ENCODE data around the gene SYNM.

SYNM gene

DNA sequence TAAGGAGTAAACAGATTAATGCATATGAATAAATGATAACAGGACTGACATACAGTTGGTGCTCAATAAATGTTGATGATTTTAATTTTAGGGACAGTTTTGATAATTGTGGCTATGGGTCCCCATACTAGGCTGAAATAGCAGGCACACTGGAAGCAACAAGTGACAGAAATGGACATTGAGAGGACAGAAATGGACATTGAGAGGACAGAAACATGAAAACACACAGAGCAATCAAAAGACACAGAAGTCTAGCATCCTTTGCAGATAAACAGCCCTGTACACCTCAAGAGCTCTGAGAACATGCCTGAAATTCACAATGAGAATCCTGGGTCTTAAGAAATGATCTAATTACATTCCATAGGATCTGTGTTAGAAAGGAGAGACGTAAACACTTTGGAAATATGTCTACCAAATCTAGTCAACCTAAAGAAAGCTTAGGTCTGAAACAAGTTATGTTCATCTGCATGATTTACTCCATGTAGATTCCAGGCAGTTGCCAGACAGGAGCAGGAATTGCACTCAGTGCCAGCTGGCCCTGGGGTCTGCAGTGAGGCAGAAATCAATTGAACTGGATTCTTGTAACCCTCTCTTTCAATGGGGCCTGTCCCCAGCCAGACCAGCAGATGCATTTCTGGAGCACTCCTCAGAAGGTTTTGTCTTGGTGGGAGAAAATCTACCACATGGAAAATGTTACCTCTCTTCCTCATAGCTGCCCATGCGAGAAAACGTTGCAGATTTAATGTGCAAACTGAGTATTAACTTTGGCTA, 60.3 kb downstream of the SYNM start:
- DNase-seq, result no peak

GRCh38 chr15:99165956-99166689, 61.2 kb downstream of the SYNM start:
- DNase-seq, result no peak

DNA sequence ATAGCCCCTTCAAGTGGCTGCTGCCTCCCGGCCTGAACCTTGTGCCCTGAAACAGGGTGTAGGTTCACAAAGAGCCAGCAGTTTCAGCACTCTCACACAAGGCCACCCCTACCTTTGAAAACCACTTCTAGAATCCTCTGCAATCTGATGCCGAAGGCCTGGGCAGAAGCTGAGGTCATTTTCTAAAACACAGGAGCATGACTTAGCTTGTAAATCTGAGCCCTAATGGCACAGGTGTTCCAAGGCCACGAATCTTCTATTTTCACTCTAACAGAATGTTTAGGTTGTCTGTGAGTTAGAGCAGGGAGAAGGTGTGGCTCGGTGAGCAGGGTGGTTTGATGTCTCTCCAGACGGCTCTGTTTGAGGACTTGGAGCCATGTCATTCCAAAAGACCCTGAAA, 62.3 kb downstream of the SYNM start:
- no peak for DNase-seq

DNA sequence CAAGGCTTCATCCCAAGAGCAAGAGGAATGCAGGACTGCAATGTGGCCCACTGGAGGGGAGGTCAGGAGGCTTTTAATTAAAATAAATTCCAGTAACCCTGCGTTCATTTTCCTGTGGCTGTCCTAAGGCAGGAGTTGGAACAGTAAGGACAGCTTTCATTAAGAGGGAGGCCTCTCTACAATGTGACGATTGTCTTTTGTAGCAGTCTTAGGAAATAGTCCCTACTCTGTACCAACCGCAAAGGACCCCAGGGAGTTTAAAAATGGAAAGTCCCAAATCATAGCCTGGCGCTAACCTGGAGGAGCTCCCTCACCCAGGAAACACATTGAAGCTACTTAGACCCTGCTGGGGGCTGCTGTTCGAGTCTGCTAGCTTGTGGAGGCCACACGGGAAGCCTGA, 62.8 kb downstream of the SYNM start:
- no peak for DNase-seq

GRCh38 chr15:99168601-99169580, 64.0 kb downstream of the SYNM start:
- no peak for DNase-seq

GRCh38 chr15:99169769-99170311, 65.0 kb downstream of the SYNM start:
- peak in 2 of 56 donors; percentile 21 to 28 for DNase-seq

DNA sequence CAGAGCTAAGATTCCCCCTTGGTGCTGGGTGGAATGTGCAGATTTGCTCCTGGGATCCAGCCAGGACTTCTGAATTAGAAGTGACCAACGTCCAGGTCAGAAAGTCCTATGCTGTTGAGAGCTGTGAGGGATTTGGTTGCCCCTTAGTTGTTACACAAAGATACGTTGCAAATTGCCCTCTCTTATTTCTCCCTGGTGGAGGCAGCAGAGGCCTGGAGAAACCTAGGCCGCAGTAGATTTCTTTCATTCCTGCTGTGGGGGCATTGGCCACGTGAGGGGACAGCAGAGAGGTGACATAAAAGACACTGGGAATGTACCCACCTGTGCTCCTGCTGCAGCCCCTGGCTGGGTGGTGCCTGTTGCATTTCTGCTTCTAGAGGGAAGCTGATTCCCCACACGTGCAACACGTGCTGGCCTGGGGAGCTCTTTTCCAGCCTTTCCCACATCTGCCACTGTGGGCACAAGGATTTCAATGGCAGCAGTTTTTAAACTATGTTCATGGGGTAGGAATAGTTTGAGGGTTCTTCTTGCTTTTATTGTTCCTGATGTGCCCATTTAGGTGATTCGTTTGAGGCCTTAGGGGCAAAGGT, 65.7 kb downstream of the SYNM start:
- no peak for DNase-seq

- DNase-seq, result no peak
Measured at GRCh38 chr15:99172171-99172570, 67.3 kb downstream of the SYNM start.

DNA sequence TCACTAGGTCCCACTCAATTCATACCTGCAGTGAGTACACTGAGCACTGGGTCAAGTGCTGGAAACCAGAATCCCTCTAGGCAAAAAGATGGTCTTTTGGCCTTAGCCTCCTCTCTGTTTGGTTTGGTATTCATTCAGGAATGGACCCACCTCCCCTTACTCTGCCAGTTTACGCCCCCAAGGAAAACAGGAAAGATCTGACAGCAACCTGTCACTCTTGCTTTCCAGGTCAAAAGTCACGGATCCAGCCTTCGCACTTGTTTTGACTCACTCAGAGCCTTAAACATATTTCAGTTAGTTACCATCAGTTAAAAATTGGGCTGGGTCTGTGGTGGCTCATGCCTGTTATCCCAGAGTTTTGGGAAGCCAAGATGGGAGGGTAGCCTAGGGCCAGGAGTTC, 68.1 kb downstream of the SYNM start:
- no peak for DNase-seq

GRCh38 chr15:99174567-99175395, 69.9 kb downstream of the SYNM start:
- no peak for DNase-seq

DNA sequence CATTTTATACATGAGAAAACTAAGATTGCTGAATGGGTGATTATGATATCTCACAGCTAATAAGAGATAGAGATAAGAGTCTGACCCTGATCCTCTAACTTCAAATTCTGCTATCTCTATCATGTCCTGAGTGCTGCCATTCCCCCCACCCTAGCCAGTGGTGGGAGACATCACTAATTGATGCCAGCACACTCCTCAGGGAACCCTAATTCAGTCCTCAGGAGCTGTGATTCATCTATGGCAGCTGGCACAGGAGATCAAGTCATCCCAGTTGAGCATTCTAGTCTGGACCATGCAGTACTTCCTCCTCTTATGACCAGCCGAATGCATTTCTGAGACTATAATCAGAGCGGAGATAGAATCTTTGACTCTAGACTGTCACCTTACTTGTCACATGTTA, 71.9 kb downstream of the SYNM start:
- DNase-seq, result no peak

- no peak for DNase-seq
Measured at GRCh38 chr15:99177679-99178078, 72.8 kb downstream of the SYNM start.

DNA sequence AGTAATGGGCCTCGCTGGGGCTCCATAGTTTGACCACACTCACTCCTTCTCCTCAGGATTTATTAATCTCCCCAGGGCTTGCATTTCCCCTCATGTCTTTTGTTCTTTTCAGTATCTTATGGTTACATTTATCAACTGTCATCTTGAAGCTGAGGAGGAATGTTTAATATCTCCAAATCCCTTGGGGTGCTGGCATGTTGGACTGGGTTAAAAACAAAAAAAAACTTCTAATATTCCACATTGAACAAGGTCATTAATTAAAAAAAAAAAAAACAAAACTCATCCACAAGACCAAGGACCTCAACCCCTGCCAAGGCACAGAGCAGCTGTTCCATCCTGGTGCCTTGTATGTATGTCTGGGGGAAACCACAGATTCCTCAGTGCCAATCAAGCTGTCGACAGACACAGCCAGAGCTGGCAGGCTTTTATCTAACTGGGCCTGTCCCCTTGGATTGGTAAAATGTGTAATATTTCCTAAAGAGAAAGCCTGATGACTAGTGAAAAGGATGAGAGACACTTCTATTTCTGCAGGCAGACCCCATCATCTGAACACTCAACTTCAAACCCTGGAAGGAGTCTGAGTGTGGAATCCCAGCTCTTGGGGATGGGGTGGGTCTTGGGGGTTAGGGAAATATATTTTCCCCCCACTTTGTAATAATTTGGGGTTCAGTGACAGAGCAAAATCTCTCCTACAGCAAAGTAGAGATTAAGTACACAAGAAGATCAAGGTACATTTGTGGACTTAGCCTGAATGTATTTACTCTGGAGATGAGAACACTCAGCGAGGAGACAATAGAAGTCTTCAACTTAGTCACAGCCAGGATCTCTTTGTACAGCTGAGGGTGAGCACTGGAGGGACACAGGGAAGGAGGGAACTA, 75.4 kb downstream of the SYNM start:
- DNase-seq, result no peak

DNA sequence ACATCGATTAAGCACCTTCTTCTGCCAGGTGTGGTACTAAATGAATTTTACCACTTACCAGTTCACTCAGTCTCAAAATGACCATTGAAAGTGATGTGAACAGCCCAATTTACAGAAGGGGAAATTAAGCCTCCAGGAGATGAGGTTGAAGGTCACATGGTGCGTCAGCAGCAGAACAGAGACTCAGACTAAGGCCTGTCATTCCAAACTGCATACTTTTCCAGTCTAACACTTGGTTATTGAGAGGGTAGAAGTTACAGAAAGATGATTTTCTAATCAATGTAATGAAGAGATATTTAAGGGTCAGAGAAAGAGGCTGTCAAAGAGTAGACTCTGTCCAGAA, 76.1 kb downstream of the SYNM start:
- no peak for DNase-seq

- DNase-seq, result no peak
Measured at GRCh38 chr15:99181545-99181971, 76.7 kb downstream of the SYNM start.

GRCh38 chr15:99182791-99183190, 77.9 kb downstream of the SYNM start:
- no peak for DNase-seq

Measured in amygdala (tissue), 56 donors.